Non-pigmented ciliary epithelial cell (primary cell): ENCODE measurements around the gene JADE2.
"Not testable (repeated sequence)": the region's sequence is repeated elsewhere in the genome, so short reads cannot be mapped to it uniquely, and the experiment has no call there.

Experiments used
- DNase-seq: peaks from one replicate; pipeline ENCODE4 v3.0.0-alpha.2; 2010; ENCODE audit warnings: low read depth

JADE2 gene

DNA sequence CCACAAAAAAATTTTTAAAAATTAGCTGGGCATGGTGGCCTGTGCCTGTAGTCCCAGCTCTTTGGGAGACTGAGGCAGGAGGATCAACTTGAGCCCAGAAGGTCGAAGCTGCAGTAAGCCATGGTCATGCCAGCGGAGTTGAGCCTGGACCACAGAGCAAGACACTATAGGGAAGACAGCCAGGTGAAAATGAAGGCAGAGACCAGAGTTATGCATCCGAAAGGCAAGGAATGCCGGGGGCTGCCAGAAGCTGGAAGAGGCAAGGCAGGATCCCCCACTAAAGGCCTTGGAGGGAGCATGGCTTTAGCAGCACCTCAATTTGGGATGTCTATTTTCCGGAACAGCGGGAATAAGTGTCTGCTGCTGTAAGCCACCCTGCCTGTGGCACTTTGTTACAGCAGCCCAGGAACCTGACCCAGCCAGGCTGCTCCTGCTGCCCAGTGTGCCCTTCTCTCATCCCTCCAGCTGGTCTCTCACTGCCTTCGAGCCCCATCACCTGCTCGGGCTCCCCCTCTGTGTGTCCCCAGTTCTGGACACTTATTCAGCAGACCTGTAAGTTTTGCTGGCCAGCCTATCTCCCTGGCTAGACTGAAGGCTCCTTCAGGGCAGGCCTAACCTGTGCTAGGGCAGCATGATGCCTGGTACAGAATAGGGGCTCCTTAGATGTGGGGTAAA is 16.8 kb upstream of the JADE2 start:
- no peak for DNase-seq

DNA sequence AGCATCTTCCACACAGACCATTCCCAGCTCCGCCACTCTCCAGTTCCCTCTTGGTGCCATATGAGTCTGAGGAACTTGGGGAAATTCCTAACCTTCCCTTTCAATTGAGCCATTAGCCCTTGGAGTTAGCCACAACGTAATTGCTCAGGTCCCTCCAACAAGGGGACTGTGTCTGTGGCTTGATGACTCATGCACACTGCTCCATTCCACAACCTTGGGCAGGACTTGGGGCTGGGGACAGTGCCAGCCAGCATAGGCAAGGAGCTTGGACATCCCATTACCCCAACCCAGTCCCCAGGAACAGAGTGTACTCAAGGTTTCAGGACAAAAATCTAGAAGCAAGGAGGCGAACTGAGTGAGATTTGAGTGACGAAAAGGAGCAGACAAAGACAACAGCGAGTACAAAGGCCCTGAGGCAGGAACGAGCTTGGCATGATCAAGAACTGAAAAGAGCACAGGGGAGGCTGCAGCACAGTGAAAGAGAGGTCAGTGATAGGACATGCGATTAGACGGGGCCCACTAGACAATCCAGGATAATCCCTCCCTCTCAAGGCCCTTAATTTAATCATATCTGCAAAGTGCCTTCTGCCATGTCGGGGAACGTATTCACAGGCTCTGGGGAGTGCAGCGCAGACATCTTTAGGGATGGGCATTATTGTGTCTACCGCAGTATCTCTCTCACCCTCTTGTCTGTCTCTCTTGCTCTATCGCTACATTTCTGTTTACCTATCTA is 16.0 kb upstream of the JADE2 start:
- no peak for DNase-seq

DNA sequence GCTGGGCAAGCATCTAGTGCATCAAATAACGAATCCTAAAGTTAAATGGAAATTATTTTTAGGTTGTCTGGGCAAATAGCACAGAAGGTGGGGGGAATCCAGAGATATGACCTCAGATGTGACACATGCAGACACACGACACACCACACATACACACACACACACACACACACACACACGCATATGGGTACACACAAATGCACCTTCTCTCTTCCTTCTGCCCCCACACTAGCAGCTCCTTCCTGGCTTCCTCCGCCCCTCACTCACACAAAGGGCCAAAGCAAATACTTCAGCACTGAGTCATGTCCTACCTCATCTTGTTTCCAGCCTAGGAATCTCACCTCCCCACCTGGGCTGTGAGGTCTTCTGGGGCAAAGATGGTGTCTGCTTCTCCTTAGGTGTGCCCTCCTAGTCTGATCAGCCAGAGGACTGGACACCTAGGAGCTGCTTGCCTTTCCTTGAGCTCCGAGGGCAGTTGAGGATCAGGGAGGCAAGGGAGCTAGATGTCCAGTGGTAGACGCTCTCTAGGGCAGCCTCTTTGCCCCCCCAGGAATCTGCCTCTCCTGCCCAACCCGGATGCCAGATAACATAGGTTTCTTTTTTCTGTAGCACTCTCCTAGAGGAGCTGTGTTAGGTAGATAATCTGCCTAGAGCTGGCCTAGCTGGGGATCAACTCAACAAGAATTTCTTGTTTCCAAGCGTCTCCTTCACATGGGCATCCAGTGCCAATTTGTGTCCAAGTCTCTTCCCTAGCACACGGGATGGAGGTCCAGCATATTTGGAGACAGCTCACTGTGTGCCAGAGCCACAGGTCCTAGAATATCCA is 14.3 kb upstream of the JADE2 start:
- DNase-seq, result no peak

DNA sequence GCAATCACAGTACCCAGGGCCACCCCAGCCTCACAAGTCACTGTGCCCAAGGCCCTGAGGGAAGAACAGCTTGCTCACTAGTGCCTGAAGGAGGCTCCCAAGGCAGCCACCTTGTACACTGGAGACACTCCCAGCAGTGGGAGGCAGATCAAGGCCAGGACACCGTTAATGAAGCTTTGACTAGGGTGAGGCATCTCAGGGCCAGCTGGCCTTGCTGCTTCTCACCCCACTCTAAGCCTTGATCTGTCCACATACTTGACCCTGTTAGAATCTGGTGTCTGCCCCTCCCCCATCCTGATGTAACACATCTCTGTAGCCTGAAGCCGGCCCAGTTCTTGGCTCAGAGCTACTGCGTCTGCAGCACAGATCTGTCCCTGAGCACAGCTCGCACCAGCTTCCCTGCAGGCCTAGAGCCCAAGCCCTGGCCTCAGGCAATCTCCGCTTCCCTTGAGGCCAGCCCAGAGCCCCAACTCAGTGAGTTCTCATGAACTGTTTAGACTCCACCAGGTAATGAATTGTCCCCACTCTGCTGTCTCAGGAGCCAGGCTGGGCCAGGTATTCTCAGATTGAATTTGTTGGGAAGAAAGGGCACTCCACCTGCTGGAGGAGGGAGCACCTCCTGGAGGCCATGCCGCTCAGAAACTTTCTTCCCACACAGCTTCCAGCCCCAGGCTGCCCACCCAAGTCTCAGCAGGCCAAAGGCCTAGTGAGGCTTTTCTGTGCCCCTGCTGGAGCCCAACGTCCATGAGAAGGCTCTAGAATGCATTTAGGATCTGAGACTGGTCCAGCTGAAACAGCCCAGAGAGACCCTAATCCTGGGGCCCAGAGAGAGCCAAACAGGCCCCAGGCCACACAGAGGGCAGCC is 13.4 kb upstream of the JADE2 start:
- DNase-seq, result no peak

DNA sequence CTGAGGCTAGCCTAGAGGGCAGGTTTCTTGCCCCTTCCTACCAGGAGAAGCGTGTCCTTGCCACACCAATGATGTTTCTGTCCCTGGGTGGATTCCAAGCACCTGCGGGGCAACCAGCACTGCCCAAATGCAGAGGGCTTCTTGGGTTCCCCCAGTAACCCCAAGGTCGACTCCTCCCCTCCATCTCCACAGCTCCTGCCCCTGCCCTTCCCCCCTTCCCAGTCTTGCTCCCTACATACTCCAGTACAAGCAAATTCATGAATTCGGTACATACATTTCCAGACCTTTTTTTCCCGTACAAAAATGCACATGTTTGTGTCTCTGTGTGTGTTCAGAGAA is 12.8 kb upstream of the JADE2 start:
- DNase-seq, result no peak

DNA sequence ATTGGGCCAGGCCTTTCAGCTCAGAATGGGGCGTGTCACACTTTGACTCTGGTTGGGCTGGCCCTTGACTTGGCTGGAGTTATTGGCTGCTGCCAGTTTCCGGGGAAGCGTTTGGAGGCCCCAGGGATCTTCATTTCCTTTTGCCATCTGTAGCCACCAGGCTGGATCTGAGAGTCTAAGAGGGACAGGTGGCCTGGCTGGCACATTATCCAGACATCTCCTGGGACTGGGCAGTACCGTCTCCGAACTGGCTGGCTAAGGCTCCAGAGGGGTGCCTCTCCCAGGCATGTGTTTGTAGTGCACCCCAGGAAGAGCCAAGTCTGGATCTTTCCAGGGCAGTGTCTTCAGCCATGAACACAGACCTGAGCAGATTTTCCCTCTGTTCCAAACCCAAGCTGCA is 9.7 kb upstream of the JADE2 start:
- DNase-seq, result no peak

DNA sequence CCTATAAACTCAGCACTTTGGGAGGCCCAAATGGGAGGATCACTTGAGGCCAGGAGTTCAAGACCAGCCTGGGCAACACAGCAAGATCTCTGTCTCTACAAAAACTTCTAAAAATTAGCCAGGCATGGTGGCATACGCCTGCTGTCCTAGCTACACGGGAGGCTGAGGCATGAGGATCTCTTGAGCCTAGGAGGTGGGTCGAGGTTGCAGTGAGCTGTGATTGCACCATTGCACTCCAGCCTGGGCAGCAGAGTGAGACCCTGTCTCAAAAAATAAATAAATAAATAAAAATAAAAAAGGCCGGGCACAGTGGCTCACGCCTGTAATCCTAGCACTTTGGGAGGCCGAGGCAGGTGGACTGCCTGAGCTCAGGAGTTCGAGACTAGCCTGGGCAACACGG is 8.5 kb upstream of the JADE2 start:
- DNase-seq, result not testable (repeated sequence)

DNA sequence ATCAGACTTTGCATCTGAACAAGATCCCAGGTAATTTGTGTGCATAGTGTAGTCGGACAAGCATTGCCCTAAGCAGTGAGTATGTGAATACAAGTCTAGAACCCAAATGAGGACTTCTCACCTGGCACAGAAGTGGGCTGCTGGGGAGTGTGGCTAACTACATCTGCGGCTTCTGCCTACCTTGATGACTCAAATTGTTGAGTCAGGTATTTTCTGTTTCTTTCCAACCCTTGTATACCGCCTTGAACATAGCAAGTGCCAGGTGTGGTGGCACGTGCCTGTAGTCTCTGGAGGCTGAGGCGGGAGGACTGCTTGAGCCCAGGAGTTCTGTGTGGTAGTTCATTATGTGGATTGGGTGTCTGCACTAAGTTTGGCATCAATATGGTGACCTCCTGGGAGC is 7.9 kb upstream of the JADE2 start:
- no peak for DNase-seq

DNA sequence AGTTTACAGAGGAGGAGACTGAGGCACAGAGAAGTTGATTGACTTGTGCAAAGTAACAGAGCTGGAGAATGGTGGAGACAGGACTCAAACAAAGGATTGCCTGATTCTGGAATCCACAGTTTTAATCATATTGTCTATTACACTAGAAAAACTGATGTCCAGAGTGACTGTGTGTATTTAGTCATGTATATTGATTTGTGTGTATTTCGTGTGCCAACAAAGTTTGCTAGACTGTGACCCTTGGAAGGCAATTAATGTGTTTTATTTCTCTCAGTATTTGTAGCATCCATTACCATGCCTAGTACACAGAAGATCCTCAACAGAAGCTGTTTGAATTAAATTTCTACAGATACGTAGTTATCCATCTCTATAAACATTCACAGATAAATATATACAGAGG is 5.5 kb upstream of the JADE2 start:
- no peak for DNase-seq

DNA sequence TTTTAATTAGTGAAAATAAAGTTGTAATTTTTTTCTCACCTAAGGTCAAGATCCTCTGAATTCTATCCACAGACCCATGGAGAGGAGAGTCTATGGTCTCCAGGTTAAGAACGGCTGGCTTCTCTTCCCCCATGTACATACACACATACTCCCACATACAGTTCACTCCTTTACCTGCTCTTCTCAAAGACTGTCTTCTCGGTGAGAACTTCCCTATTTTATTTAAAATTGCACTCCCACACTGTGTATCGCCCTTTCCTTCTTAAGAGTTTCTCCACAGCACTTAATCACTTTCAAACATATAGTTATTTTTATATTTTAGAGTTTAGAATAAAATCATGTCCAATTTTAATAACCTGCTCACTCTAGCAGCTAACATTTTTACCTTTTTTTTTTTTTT is 3.6 kb upstream of the JADE2 start:
- DNase-seq, result no peak

DNA sequence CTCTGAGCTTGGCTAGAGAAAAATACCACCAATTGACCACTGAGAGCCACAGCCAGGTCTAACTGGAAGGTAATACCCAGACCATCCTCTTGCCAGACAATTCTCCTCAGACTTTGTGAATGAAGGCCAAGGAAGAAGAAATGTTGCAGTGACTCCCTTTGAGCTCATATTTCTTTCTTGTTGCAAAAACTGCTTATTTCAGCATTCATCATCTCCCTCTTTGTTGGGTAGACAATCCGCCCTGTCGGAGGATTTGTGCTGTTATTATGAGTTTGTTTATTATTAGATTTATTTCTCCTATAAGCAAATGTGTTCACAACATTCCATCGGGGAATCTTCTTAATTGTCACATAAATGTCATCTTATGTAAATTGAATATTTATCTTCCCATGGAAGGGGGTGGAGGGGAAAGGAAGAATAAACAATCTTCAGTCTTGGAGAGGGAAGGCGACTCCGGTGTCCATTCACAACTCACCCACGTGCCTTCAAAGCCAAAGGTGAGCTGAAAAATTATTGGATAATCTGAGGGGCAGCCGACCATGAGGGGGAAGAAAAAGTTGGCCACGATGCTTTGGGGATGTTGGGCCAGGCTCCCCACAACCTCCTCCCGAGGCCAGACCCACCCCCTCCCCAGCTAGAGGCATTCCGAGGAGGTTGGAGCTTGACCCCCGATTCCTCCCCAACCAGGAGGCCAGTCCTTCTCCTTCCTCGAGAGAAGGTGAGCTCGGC is 1.8 kb upstream of the JADE2 start:
- DNase-seq, result no peak

DNA sequence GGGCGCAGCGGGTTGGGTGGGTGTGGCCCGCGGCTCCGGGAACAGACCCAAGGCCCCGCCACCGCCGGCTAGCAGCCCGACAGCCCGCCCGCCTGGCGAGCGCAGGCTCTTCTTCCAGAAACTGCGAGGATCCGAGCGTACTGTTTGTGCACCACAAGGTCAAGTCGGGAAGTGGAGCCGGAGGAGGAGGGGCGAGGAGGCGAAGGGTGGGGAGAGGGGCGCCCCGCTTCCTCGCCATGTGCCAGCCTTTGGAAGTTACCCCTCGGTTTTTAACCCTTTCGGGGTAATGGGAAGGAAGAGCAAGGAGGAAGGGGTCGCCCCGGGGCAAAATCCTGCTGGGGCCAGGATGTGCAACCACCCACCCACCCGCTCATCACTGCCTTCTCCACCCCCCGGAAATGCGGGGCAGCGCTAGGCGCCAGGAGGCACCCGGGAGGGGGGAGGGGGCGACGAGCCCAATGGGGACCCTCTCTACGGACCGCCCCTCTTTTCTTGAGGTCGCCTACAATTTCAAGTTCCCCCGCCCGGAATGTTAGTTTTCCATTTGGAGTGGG is 1.1 kb upstream of the JADE2 start:
- DNase-seq, result no peak

DNA sequence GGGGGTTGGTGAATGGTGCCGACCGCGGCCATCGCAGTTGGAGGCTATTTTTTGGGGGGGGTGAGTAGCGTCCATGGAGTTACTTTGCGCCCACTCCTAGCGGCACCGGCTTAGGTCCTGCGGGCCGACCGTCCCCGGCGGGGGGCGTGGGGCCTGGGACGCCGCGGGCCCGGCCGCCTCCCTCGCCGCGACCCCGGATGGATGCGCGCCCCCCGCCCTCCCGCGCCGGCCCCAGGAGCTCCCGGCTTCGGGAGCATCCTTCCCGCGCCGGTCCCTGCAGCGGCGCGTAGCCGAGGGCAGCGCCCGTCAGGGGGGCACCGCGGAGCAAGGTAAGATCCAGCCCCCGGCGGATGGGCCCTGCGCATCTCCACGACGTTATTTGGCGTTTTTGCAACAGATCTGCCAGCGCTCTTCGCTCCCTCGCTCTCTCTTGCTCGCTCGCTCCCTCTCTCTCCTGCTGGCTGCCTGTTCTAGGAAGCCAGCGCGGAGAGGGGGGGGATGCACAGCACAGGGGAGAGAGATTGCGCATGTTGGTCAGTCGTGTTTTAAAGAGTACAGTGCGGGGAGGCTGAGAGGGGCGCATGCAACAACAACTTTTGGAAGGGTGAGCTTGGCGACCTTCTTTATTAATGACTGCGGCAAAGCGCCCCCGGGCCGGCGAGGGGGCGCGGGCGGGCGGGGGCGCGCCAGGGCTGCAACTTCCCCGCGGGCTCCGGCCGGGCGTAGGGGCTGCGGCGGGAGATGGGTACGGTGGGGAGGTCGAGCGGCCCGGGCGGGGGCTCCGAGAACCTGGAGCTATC is 413 bp downstream of the JADE2 start:
- DNase-seq, result no peak

DNA sequence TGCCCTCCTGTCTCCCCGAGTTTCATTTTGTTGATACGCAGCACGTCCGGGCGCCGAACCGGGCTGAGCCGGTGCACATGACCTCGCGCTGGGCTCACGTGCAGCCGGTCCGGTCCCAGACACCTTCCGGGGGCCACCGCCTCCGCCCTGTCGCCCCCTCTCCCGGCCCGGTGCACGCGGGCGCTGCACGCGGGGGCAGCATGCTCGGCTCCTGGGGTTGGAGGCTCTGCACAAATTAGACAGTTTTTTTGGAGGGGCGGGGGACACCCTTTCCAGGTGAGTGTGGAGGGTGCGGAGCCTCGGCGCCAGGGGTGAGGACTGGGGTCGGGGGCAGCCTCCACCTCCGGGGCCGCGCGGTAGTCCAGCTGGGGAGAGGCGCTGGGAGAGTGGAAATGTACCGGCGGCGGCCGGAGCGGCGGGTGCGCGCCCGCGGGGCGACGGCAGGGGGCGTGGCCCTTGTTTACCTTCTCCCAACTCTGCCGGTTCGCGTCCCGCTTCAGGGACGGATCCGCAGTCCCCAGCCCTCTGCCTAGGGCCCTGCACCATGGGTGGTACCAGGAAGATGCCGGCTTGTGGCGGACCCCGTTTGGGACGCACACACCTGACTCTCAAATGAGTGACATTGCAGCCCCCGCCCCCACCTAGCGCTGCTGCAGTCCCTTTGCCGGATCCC is 1.1 kb downstream of the JADE2 start:
- DNase-seq, result no peak

DNA sequence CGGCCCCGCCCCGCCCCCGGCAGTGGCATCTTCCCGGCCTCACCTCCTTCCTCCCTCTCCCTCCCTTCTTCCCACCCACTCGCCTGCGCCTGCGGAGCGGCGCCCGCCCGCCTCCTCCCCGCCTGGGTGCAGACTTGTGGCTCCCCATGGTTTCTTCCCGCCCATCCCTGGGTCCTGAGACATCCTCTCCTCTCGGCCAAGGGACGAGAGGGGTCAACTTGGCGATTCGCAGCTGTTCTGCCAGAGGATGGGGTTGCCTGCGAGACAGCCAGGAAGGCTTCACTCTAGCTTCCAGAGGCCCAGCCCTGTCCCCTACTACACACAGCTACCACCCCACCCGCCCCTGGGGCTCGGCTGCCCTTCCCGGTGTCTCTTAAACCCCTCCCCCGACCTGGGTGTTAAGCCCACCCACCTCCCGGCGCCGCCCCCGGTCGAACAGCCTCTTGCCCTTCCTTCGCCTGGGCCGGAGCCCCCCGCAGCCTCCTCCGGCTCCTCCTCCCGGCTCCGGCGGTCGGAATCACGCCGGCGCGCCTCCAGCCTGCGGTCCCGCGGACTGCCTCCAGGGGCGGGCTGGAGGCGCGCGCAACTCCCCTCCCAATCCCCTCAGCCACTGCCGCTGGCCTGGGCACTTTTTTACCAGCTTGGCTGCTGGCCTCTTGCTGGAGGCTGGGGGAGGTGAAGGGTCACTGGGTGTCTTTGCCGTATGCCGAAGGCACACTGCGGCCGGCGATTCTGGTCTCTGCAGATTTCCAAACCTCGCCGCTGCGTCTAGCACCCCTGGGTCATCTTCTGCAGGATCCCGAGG is 1.9 kb downstream of the JADE2 start:
- no peak for DNase-seq

DNA sequence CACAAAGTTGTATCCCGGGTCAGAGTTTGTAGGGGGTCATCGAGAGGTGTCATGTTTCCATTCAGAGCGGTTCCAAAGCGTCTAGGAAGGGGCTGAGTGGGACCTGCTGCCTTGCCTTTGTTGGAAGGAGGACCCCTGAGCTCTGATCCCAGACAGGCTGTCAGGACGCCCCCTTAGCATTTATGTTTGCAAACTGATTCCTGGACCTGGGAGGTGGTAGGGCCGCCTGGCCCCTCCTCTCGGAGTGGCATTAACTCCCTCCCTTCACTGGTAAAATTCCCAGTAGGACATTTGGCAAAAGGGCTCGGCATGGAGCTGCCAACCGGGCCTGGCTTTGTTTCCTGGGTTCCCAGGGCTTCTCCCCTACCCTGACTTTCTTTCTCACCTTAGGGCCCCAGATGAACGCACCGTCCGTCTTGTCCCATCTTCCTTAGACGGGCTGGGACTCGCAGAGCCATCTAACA is 2.5 kb downstream of the JADE2 start:
- no peak for DNase-seq

DNA sequence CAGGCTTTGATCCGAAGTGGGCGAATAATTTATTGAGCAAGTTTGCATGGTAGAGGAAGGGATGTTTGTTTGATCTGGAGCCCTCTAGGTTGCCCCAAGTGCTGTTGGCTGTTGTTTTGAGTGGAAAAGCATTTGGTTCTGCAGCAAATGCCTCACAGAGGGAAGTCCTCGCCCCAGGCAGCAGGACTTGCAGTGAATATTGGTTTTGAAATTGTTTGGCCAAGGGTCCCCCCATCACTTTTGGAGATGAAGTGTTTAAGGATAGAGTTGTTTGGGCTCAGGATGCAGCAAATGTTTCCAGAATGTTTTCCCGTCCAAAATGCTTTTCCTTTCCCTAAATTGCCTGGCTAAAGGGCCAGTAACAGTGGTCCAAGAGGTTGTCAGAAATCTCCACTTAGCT is 3.1 kb downstream of the JADE2 start:
- DNase-seq, result no peak

DNA sequence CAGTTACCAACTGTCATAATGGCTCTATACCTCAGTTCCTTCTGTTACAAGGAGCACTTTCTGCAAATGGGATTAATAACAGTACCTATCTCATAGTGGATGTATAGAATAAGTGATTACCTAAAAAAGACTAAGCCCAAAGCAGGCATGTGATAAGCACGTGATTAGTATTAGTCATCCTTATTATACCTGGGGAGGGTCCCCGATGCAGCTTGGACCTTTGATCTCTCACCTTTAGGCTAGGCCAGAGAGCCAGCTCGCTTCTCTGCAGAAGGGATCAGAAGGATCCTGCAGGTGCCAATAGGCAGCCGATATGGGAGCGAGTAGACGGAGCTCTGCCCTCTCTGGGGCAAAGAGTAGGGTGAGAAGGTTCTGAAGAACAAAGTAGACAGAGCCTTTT is 4.0 kb downstream of the JADE2 start:
- DNase-seq, result no peak
